Ovary (tissue), 9 donors: Measurements from ENCODE around the gene PPP1R9A. TPM values are rescaled to one million over a fixed set of nuclear protein-coding genes. Genes with fewer than 3 reads are reported as not detected.

Experiments used
- DNase-seq, 5 donors: peaks; one replicate each; pipeline ENCODE4 v3.0.0-alpha.2; 2019 to 2020
- H3K27ac ChIP-seq, 2 donors: fragments of 200-600 bp; one replicate each; pipeline versions ENCODE4 v1.5.1 to v1.8.0; 2019 to 2022
- H3K27me3 ChIP-seq: fragments of 200-600 bp; one replicate; pipeline ENCODE4 v1.8.0; 2022
- H3K36me3 ChIP-seq: fragments of 200-600 bp; sonication (generic); one replicate; pipeline ENCODE4 v1.5.1; 2019
- H3K4me1 ChIP-seq: one replicate; pipeline ENCODE4 v1.8.1; 2013; ENCODE audit warnings: mild to moderate bottlenecking, moderate library complexity; ENCODE audit not compliant: insufficient read depth
- H3K4me3 ChIP-seq: fragments of 200-600 bp; sonication (generic); one replicate; pipeline ENCODE4 v1.5.1; 2017
- H3K9me3 ChIP-seq, 2 donors: fragments of 200-600 bp in 1 of 2; sonication (generic) in 1 of 2; one replicate each; pipeline versions ENCODE4 v1.5.1 to v1.8.1; 2013 to 2019; ENCODE audit warnings: mild to moderate bottlenecking in 1 of 2, moderate library complexity in 1 of 2
- CTCF ChIP-seq, 3 donors: fragments of 450-650 bp in 2 of 3; fragments of 200-600 bp in 1 of 3; IDR thresholded peaks; one replicate each; pipeline versions ENCODE4 v1.5.1 to v1.8.0; 2016 to 2022; ENCODE audit warnings: antibody characterized with exemption in 3 of 3, mild to moderate bottlenecking in 1 of 3
- EP300 ChIP-seq: sonication (generic); formaldehyde crosslinking; IDR thresholded peaks from one replicate; pipeline ENCODE4 v1.6.1; 2017; ENCODE audit warnings: antibody characterized with exemption
- POLR2A ChIP-seq: fragments of 450-650 bp; IDR thresholded peaks from one replicate; pipeline ENCODE4 v1.6.1; 2017; ENCODE audit warnings: antibody characterized with exemption, mild to moderate bottlenecking, moderate library complexity
- WGBS, 3 donors: extraction: QIAGEN DNeasy Blood & Tissue Kit in 1 of 3; methylation state at CpG; one replicate each; pipeline versions ENCODE4 v1.1.5 to v1.1.7; 2013 to 2017; 5-methylcytosine and 5-hydroxymethylcytosine counted together
- intact Hi-C, 4 donors: fragments of 100-400 bp; cut with DNase I; formaldehyde crosslinking; loops; one replicate each; pipeline versions ENCODE4 v1.11.0 to v1.15.1; 2022 to 2023
- polyA plus RNA-seq, 2 donors: library from polyadenylated mRNA; stranded (reverse); fragments of 200-250 nt in 1 of 2; fragments of 350-450 nt in 1 of 2; fragmentation: Illumina TruSeq in 1 of 2; extraction: RNeasy Lipid Tissue Mini Kit (QIAGEN cat#74804) in 1 of 2; gene quantifications; one replicate each; pipeline ENCODE4 v1.2.3, GENCODE V29; 2013 to 2014
- total RNA-seq, 7 donors: library from RNA; depleted of rRNA in 2 of 7; stranded (reverse); fragments of >200 nt in 2 of 7; fragmentation: NEBNext Ultra II Directional in 3 of 7; extraction: Animal tissue kit (Norgen Biotek cat#: 25700) in 3 of 7; gene quantifications; one replicate each; pipeline versions ENCODE4 v1.1.0 to v1.2.4, GENCODE V29; 2016 to 2023
- donor health status: DM: no; HTN: no; CAD: no; lungs with moderate emphysema.
- donor health status: DM: no; HTN: no; CAD: no.
- donor health status: Bipolar disorder and iron deficiency.
- donor health status: DM: yes; HTN: yes; CAD: no.
- donor health status: DM: no; HTN: no; CAD: no.
- donor health status: DM: yes; HTN: yes; CAD: no.

The PPP1R9A gene
- total and polyA plus RNA-seq, 9 donors: 2.4 to 32.2 (median 11.2) TPM

DNA sequence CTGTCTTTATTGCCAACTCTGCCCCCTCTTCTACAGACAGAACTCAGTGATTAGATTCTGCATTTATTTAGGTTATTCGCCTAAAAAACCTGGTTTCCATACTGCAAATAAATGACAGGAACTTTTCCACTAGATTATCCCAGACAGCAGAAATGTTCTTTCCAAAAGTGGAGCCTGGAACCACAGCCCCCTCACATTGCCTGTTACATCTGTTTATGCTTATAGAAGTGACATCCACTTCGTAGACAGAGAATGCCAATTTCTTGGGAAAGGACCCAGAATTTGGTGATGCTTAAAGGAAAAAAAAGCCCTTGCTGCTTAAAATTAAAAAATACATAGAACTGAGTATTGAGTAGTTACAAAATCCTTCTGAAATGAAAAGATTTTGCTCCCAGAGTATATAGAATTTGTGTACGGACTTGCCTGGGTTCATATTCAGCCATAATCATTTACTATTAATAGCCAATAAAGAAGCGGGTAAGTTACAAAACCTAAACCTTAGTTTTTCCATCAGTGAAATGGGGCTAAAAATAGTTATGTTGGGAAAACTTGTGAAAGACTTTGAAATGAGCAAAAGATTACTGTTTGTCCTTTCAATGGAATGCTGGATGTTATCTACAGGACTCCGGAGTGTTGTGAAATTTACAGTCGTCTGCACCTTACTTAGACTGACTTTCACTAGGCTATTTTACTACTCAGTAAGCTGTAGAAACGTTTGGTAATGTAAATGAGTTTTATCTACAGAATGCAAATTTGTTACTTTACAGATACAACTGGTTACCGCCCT lies 1.1 kb upstream of the PPP1R9A start:
- intact Hi-C loops: no loop called here
- no peak overlapping the region for H3K27ac ChIP-seq

GRCh38 chr7:94907811-94908322 lies 473 bp downstream of the PPP1R9A start:
- peak overlapping the region; percentile 57 for H3K4me3 ChIP-seq
- intact Hi-C loops: no loop called here
- 1% methylated on average over 11 to 65 of the region's 65 CpGs for WGBS, 3 donors
- no peaks in the 10 kb centered on the region for H3K36me3 ChIP-seq
- peaks cover 3% of the 10 kb centered on the region for H3K4me1 ChIP-seq
- peak overlapping the region; percentile 66 to 73 for H3K27ac ChIP-seq
- no peaks in the 10 kb centered on the region for H3K27me3 ChIP-seq
- peak; percentile 28 to 46 (median 37) for DNase-seq
- TF ChIP-seq POLR2A (no peak), EP300 (no peak), CTCF (IDR thresholded peaks at IDR 0.05) (no peak)
- no peaks in the 10 kb centered on the region for H3K9me3 ChIP-seq

More for the DNA sequence above, 1.1 kb upstream of the PPP1R9A start:
- no peak for DNase-seq
- Histone ChIP-seq H3K9me3 (no peaks in the 10 kb centered on the region), H3K4me3 (no peak overlapping the region), H3K27me3 (no peaks in the 10 kb centered on the region), H3K4me1 (peaks cover 3% of the 10 kb centered on the region), H3K36me3 (no peaks in the 10 kb centered on the region)
- TF ChIP-seq CTCF (IDR thresholded peaks at IDR 0.05) (no peak), EP300 (no peak), POLR2A (no peak)
- 57 to 75% (median 67%) methylated on average over 8 of the region's 8 CpGs for WGBS, 3 donors

GRCh38 chr7:94908323-94909178 lies 1.2 kb downstream of the PPP1R9A start:
- intact Hi-C loops: no loop called here
- Histone ChIP-seq H3K4me1 (peaks cover 3% of the 10 kb centered on the region), H3K9me3 (no peaks in the 10 kb centered on the region), H3K36me3 (no peaks in the 10 kb centered on the region), H3K4me3 (peak overlapping the region; percentile 57), H3K27me3 (no peaks in the 10 kb centered on the region), H3K27ac (peak overlapping the region; percentile 66 to 73)
- no peak for TF ChIP-seq POLR2A
- no peak for TF ChIP-seq CTCF (IDR thresholded peaks at IDR 0.05)
- no peak for TF ChIP-seq EP300
- WGBS, 3 donors: 1 to 2% (median 1%) methylated on average over 27 of the region's 27 CpGs
- peak; percentile 34 to 61 (median 52) for DNase-seq

GRCh38 chr7:94909179-94909466 lies 1.7 kb downstream of the PPP1R9A start:
- 36 to 46% (median 37%) methylated on average over 2 of the region's 2 CpGs for WGBS, 3 donors
- TF ChIP-seq EP300 (no peak), CTCF (IDR thresholded peaks at IDR 0.05) (no peak), POLR2A (no peak)
- peaks cover 3% of the 10 kb centered on the region for H3K4me1 ChIP-seq
- intact Hi-C loops: no loop called here
- H3K36me3 ChIP-seq: no peaks in the 10 kb centered on the region
- H3K27ac ChIP-seq: peak overlapping the region in 1 of 2 donors; percentile 66
- no peak for DNase-seq
- H3K9me3 ChIP-seq: no peaks in the 10 kb centered on the region
- H3K4me3 ChIP-seq: peak overlapping the region; percentile 57
- H3K27me3 ChIP-seq: no peaks in the 10 kb centered on the region
